HEK293 (cell line): Measurements from ENCODE around the gene PCK1.
A peak's percentile ranks its signal among the peaks of the same experiment; 100 is the strongest.

Experiments
- BCL11A ChIP-seq: fragments of 450-650 bp; formaldehyde crosslinking; IDR thresholded peaks from 2 replicates; pipeline ENCODE4 v1.5.1; 2016; ENCODE audit warnings: low read depth, missing biosample characterization, missing genetic modification characterization
- BCL11B ChIP-seq: fragments of 450-650 bp; formaldehyde crosslinking; IDR thresholded peaks from 2 replicates; pipeline ENCODE4 v1.5.1; 2016; ENCODE audit warnings: low read depth, missing biosample characterization, missing genetic modification characterization
- FEZF1 ChIP-seq: fragments of 450-650 bp; formaldehyde crosslinking; IDR thresholded peaks from 2 replicates; pipeline ENCODE4 v1.5.1; 2016; ENCODE audit warnings: missing biosample characterization, missing genetic modification characterization
- GLIS2 ChIP-seq: fragments of 450-650 bp; formaldehyde crosslinking; IDR thresholded peaks from 2 replicates; pipeline ENCODE4 v1.5.1; 2016; ENCODE audit warnings: missing biosample characterization, missing genetic modification characterization
- KLF1 ChIP-seq: fragments of 450-650 bp; formaldehyde crosslinking; IDR thresholded peaks from 2 replicates; pipeline ENCODE4 v1.5.1; 2016; ENCODE audit warnings: missing biosample characterization, missing genetic modification characterization
- KLF16 ChIP-seq: fragments of 450-650 bp; formaldehyde crosslinking; IDR thresholded peaks from 2 replicates; pipeline ENCODE4 v1.5.1; 2017; ENCODE audit warnings: missing biosample characterization, missing genetic modification characterization
- KLF17 ChIP-seq: fragments of 450-650 bp; formaldehyde crosslinking; IDR thresholded peaks from 2 replicates; pipeline ENCODE4 v1.5.1; 2016; ENCODE audit warnings: missing biosample characterization, missing genetic modification characterization
- TRIM28 ChIP-seq: IDR thresholded peaks from 2 replicates; pipeline ENCODE4 v1.6.1; 2011; ENCODE audit warnings: low read length, control low read depth, borderline replicate concordance
- ZFHX2 ChIP-seq: fragments of 450-650 bp; formaldehyde crosslinking; conservative IDR thresholded peaks from 2 replicates; pipeline ENCODE4 v1.5.1; 2016; ENCODE audit warnings: missing biosample characterization, missing genetic modification characterization
- ZFP69B ChIP-seq: fragments of 450-650 bp; formaldehyde crosslinking; IDR thresholded peaks from 2 replicates; pipeline ENCODE4 v1.5.1; 2016; ENCODE audit warnings: missing biosample characterization, missing genetic modification characterization
- ZIC2 ChIP-seq: fragments of 450-650 bp; formaldehyde crosslinking; IDR thresholded peaks from 2 replicates; pipeline ENCODE4 v1.5.1; 2016; ENCODE audit warnings: missing biosample characterization, missing genetic modification characterization
- ZNF174 ChIP-seq: fragments of 450-650 bp; formaldehyde crosslinking; IDR thresholded peaks from 2 replicates; pipeline ENCODE4 v1.5.0; 2017; ENCODE audit warnings: missing biosample characterization, mild to moderate bottlenecking, missing genetic modification characterization
- ZNF175 ChIP-seq: fragments of 450-650 bp; formaldehyde crosslinking; IDR thresholded peaks from 2 replicates; pipeline ENCODE4 v1.5.1; 2016; ENCODE audit warnings: missing biosample characterization, missing genetic modification characterization
- ZNF311 ChIP-seq: fragments of 450-650 bp; formaldehyde crosslinking; IDR thresholded peaks from 2 replicates; pipeline ENCODE4 v1.5.1; 2017; ENCODE audit warnings: missing biosample characterization, missing genetic modification characterization, borderline replicate concordance
- ZNF341 ChIP-seq: fragments of 450-650 bp; formaldehyde crosslinking; IDR thresholded peaks from 2 replicates; pipeline ENCODE4; 2016; ENCODE audit warnings: low read depth, missing biosample characterization, missing genetic modification characterization
- ZNF391 ChIP-seq: fragments of 450-650 bp; formaldehyde crosslinking; IDR thresholded peaks from 2 replicates; pipeline ENCODE4 v1.5.1; 2016; ENCODE audit warnings: low read depth, missing biosample characterization, missing genetic modification characterization, borderline replicate concordance
- ZNF398 ChIP-seq: fragments of 450-650 bp; formaldehyde crosslinking; IDR thresholded peaks from 2 replicates; pipeline ENCODE4 v1.5.1; 2017; ENCODE audit warnings: missing biosample characterization, missing genetic modification characterization
- ZNF48 ChIP-seq: fragments of 450-650 bp; formaldehyde crosslinking; IDR thresholded peaks from 2 replicates; pipeline ENCODE4 v1.5.1; 2016; ENCODE audit warnings: missing biosample characterization, missing genetic modification characterization
- ZNF558 ChIP-seq: fragments of 450-650 bp; formaldehyde crosslinking; IDR thresholded peaks from 2 replicates; pipeline ENCODE4 v1.5.1; 2016; ENCODE audit warnings: missing biosample characterization, missing genetic modification characterization
- ZNF561 ChIP-seq: fragments of 450-650 bp; IDR thresholded peaks from 2 replicates; pipeline ENCODE4 v1.5.1; 2018; ENCODE audit warnings: missing biosample characterization, missing genetic modification characterization, borderline replicate concordance
- ZNF596 ChIP-seq: fragments of 450-650 bp; IDR thresholded peaks from 2 replicates; pipeline ENCODE4 v1.5.0; 2018; ENCODE audit warnings: missing biosample characterization, mild to moderate bottlenecking, missing genetic modification characterization, moderate library complexity
- ZNF639 ChIP-seq: fragments of 450-650 bp; formaldehyde crosslinking; IDR thresholded peaks from 2 replicates; pipeline ENCODE4 v1.5.1; 2016; ENCODE audit warnings: missing biosample characterization, missing genetic modification characterization
- ZNF658 ChIP-seq: fragments of 450-650 bp; formaldehyde crosslinking; IDR thresholded peaks from 2 replicates; pipeline ENCODE4; 2016; ENCODE audit warnings: missing biosample characterization, missing genetic modification characterization
- ZNF677 ChIP-seq: fragments of 450-650 bp; IDR thresholded peaks from 2 replicates; pipeline ENCODE4 v1.5.0; 2018; ENCODE audit warnings: missing biosample characterization, mild to moderate bottlenecking, missing genetic modification characterization, moderate library complexity
- ZNF747 ChIP-seq: fragments of 450-650 bp; formaldehyde crosslinking; IDR thresholded peaks from 2 replicates; pipeline ENCODE4 v1.5.1; 2016; ENCODE audit warnings: missing biosample characterization, missing genetic modification characterization
- ZNF768 ChIP-seq: fragments of 450-650 bp; formaldehyde crosslinking; IDR thresholded peaks from 2 replicates; pipeline ENCODE4 v1.5.1; 2018; ENCODE audit warnings: missing biosample characterization, mild to moderate bottlenecking, missing genetic modification characterization
- ZNF785 ChIP-seq: fragments of 450-650 bp; formaldehyde crosslinking; IDR thresholded peaks from 2 replicates; pipeline ENCODE4 v1.5.1; 2016; ENCODE audit warnings: missing biosample characterization, missing genetic modification characterization
- ZSCAN16 ChIP-seq: fragments of 450-650 bp; formaldehyde crosslinking; IDR thresholded peaks from 2 replicates; pipeline ENCODE4 v1.5.1; 2016; ENCODE audit warnings: missing biosample characterization, missing genetic modification characterization
- TF ChIP-seq, protein P1 (sequence below): fragments of 450-650 bp; formaldehyde crosslinking; IDR thresholded peaks from 2 replicates; pipeline ENCODE4 v1.5.1; 2017; ENCODE audit warnings: missing biosample characterization, missing genetic modification characterization
- TF ChIP-seq, protein P2 (sequence below): fragments of 450-650 bp; formaldehyde crosslinking; IDR thresholded peaks from 2 replicates; pipeline ENCODE4 v1.5.1; 2017; ENCODE audit warnings: missing biosample characterization, missing genetic modification characterization
- TF ChIP-seq, protein P3 (sequence below): fragments of 450-650 bp; formaldehyde crosslinking; IDR thresholded peaks from 2 replicates; pipeline ENCODE4 v1.5.1; 2016; ENCODE audit warnings: missing biosample characterization, missing genetic modification characterization

Gene PCK1

DNA sequence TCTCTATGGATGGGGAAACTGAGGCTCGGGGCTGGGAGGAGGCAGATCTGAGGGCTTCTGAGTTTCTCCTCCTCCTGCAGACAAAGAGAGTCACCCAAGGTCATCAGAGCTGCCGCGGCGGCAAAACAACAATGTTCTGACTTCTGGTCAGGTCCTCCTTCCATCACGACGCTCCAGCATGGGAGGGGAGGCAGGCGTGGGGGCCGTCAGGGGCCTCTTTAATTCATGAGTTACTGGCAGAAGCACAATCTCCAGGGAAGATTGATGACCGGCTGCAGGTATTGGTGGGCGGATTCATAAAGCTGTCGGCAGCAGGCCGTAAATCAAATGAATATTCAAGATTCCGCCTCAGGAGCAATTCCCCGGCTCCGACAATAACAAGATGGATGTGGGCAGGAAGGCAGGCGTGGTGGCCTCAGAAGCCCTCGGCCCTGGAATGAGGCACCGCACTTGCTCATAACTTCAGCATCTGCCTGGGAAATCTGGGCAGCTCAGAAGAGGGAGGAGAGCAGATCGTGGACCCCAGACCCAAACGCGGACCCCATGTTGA is 19.1 kb downstream of the PCK1 start (continued):
- peak; percentile 98 for TF ChIP-seq ZFHX2
- TF ChIP-seq FEZF1 = peak; percentile 96
- no peak for TF ChIP-seq ZNF398 (tag by site-specific recombination)
- TF ChIP-seq ZNF747 (tag by site-specific recombination) = no peak
- no peak for TF ChIP-seq ZNF785 (tag by site-specific recombination)
- TF ChIP-seq GLIS2 (tag by site-specific recombination) = peak; percentile 65
- TF ChIP-seq KLF17 (tag by site-specific recombination) = peak; percentile 97
- TF ChIP-seq KLF1 (tag by site-specific recombination) = peak; percentile 83
- peak; percentile 75 for TF ChIP-seq ZNF639 (tag by site-specific recombination)
- peak; percentile 51; the same call in 1 of the 2 replicates for TF ChIP-seq ZNF596 (tag by site-specific recombination)
- TF ChIP-seq, protein P1, sequence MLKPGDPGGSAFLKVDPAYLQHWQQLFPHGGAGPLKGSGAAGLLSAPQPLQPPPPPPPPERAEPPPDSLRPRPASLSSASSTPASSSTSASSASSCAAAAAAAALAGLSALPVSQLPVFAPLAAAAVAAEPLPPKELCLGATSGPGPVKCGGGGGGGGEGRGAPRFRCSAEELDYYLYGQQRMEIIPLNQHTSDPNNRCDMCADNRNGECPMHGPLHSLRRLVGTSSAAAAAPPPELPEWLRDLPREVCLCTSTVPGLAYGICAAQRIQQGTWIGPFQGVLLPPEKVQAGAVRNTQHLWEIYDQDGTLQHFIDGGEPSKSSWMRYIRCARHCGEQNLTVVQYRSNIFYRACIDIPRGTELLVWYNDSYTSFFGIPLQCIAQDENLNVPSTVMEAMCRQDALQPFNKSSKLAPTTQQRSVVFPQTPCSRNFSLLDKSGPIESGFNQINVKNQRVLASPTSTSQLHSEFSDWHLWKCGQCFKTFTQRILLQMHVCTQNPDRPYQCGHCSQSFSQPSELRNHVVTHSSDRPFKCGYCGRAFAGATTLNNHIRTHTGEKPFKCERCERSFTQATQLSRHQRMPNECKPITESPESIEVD = peak; percentile 97
- TF ChIP-seq, protein P2, sequence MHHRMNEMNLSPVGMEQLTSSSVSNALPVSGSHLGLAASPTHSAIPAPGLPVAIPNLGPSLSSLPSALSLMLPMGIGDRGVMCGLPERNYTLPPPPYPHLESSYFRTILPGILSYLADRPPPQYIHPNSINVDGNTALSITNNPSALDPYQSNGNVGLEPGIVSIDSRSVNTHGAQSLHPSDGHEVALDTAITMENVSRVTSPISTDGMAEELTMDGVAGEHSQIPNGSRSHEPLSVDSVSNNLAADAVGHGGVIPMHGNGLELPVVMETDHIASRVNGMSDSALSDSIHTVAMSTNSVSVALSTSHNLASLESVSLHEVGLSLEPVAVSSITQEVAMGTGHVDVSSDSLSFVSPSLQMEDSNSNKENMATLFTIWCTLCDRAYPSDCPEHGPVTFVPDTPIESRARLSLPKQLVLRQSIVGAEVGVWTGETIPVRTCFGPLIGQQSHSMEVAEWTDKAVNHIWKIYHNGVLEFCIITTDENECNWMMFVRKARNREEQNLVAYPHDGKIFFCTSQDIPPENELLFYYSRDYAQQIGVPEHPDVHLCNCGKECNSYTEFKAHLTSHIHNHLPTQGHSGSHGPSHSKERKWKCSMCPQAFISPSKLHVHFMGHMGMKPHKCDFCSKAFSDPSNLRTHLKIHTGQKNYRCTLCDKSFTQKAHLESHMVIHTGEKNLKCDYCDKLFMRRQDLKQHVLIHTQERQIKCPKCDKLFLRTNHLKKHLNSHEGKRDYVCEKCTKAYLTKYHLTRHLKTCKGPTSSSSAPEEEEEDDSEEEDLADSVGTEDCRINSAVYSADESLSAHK = peak; percentile 94
- peak; percentile 61 for TF ChIP-seq TRIM28
- no peak for TF ChIP-seq ZNF658 (tag by site-specific recombination)
- TF ChIP-seq ZIC2 = peak; percentile 57
- TF ChIP-seq ZNF311 (tag by site-specific recombination) = no peak
- TF ChIP-seq ZNF175 (tag by site-specific recombination) = no peak
- TF ChIP-seq ZNF561 = peak; percentile 98
- 0 out of 2 replicates have a peak, but pooled peaks have one; percentile 36 for TF ChIP-seq ZFP69B (tag by site-specific recombination)
- no peak for TF ChIP-seq ZNF174 (tag by site-specific recombination)
- TF ChIP-seq KLF16 (tag by site-specific recombination) = peak; percentile 91; the same call in 1 of the 2 replicates
- no peak for TF ChIP-seq BCL11A (tag by site-specific recombination)
- peak; percentile 85 for TF ChIP-seq ZNF341 (tag by site-specific recombination)
- peak; percentile 46; the same call in 1 of the 2 replicates for TF ChIP-seq ZNF391 (tag by site-specific recombination)
- TF ChIP-seq ZNF768 = no peak
- TF ChIP-seq ZNF558 (tag by site-specific recombination) = 0 out of 2 replicates have a peak, but pooled peaks have one; percentile 38
- no peak for TF ChIP-seq ZSCAN16 (tag by site-specific recombination)
- TF ChIP-seq ZNF677 (tag by site-specific recombination) = no peak
- TF ChIP-seq BCL11B = no peak
- TF ChIP-seq, protein P3, sequence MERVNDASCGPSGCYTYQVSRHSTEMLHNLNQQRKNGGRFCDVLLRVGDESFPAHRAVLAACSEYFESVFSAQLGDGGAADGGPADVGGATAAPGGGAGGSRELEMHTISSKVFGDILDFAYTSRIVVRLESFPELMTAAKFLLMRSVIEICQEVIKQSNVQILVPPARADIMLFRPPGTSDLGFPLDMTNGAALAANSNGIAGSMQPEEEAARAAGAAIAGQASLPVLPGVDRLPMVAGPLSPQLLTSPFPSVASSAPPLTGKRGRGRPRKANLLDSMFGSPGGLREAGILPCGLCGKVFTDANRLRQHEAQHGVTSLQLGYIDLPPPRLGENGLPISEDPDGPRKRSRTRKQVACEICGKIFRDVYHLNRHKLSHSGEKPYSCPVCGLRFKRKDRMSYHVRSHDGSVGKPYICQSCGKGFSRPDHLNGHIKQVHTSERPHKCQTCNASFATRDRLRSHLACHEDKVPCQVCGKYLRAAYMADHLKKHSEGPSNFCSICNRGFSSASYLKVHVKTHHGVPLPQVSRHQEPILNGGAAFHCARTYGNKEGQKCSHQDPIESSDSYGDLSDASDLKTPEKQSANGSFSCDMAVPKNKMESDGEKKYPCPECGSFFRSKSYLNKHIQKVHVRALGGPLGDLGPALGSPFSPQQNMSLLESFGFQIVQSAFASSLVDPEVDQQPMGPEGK (tag by site-specific recombination) = peak; percentile 80
- no peak for TF ChIP-seq ZNF48 (tag by site-specific recombination)
